Glomerular endothelial cell (primary cell): ENCODE results near the gene PSMC3IP. TPM values are rescaled to one million over a fixed set of nuclear protein-coding genes. Genes with fewer than 3 reads are reported as not detected.

Experiments
- total RNA-seq: library from RNA; depleted of rRNA; stranded (reverse); fragments of >200 nt; gene quantifications from 2 replicates; pipeline ENCODE4 v1.2.3, GENCODE V29; 2015

The PSMC3IP gene
- total RNA-seq, 1 donor from 2014 or later: 5.2 TPM

Other genes with a start within 250 kb of the PSMC3IP start
- 135 and 186 TPM in 2 replicates for gene STAT3, start 189.3 kb downstream of the PSMC3IP start, total RNA-seq
- 741 and 765 TPM in 2 replicates for gene CAVIN1, start 154.5 kb downstream of the PSMC3IP start, total RNA-seq
- gene ATP6V0A1, start 118.9 kb downstream of the PSMC3IP start, total RNA-seq: 41.0 and 44.1 TPM in 2 replicates
- 88.8 and 103 TPM in 2 replicates for gene NAGLU, start 41.5 kb downstream of the PSMC3IP start, total RNA-seq
- gene HSD17B1, start 24.8 kb downstream of the PSMC3IP start, total RNA-seq: 0.44 and 1.1 TPM in 2 replicates
- gene COASY, start 15.6 kb downstream of the PSMC3IP start, total RNA-seq: 30.3 and 30.8 TPM in 2 replicates
- 27.1 and 30.0 TPM in 2 replicates for gene MLX, start 10.6 kb downstream of the PSMC3IP start, total RNA-seq
- gene RETREG3, start 31.6 kb upstream of the PSMC3IP start, total RNA-seq: 47.4 and 52.6 TPM in 2 replicates
- 58.9 and 75.8 TPM in 2 replicates for gene TUBG1, start 32.0 kb upstream of the PSMC3IP start, total RNA-seq
- gene TUBG2, start 81.6 kb upstream of the PSMC3IP start, total RNA-seq: 18.7 and 20.8 TPM in 2 replicates
- 12.2 and 15.6 TPM in 2 replicates for gene PLEKHH3, start 99.3 kb upstream of the PSMC3IP start, total RNA-seq
- 0.34 and 1.4 TPM in 2 replicates for gene CCR10, start 104.1 kb upstream of the PSMC3IP start, total RNA-seq
- 17.6 and 17.9 TPM in 2 replicates for gene CNTNAP1, start 104.8 kb upstream of the PSMC3IP start, total RNA-seq
- 10.4 and 20.0 TPM in 2 replicates for gene EZH1, start 167.3 kb upstream of the PSMC3IP start, total RNA-seq
- 6.3 and 23.7 TPM in 2 replicates for gene RAMP2, start 183.5 kb upstream of the PSMC3IP start, total RNA-seq
- gene VPS25, start 195.7 kb upstream of the PSMC3IP start, total RNA-seq: 67.1 and 82.4 TPM in 2 replicates
- 8.8 and 10.4 TPM in 2 replicates for gene WNK4, start 202.9 kb upstream of the PSMC3IP start, total RNA-seq
- 48.7 and 65.7 TPM in 2 replicates for gene COA3, start 221.0 kb upstream of the PSMC3IP start, total RNA-seq
- gene CNTD1, start 221.1 kb upstream of the PSMC3IP start, total RNA-seq: 0.29 TPM in 1 of 2 replicates, not detected in the other
- gene BECN1, start 246.6 kb upstream of the PSMC3IP start, total RNA-seq: 70.7 and 115 TPM in 2 replicates